Keratinocyte (primary cell): ENCODE measurements around the gene NBL1. TPM values are rescaled to one million over a fixed set of nuclear protein-coding genes. Genes with fewer than 3 reads are reported as not detected.

ENCODE experiments used
- DNase-seq: peaks from one replicate; pipeline ENCODE4 v3.0.0-alpha.2; 2011; ENCODE audit warnings: low read depth, missing footprints, low spot score
- FAIRE-seq: peaks from 2 replicates; lab custom pipeline; 2011; peaks lifted over from hg19 to GRCh38; lab: Jason Lieb, UNC
- H2AFZ ChIP-seq: 2 replicates; pipeline ENCODE4 v1.6.0; 2012; ENCODE audit warnings: low read length, control low read depth, inconsistent platforms; ENCODE audit not compliant: control insufficient read depth
- H3K27ac ChIP-seq: 2 replicates; pipeline ENCODE4 v1.5.1; 2011; ENCODE audit warnings: low read length; ENCODE audit not compliant: control insufficient read depth, insufficient read depth
- H3K27me3 ChIP-seq: 3 replicates; pipeline ENCODE4 v1.6.0; 2011; ENCODE audit warnings: low read length; ENCODE audit not compliant: control insufficient read depth, insufficient read depth; ENCODE audit errors: extremely low read depth
- H3K36me3 ChIP-seq, 2 experiments: 2 replicates in 1 of 2; 3 replicates in 1 of 2; pipeline ENCODE4 v1.5.1; 2011; ENCODE audit warnings: low read length in 2 of 2, mild to moderate bottlenecking in 1 of 2; ENCODE audit not compliant: control insufficient read depth in 2 of 2, insufficient read depth in 2 of 2; ENCODE audit errors: extremely low read depth in 1 of 2
- H3K4me1 ChIP-seq: 3 replicates; pipeline ENCODE4 v1.5.1; 2011; ENCODE audit warnings: low read length; ENCODE audit not compliant: control insufficient read depth, insufficient read depth; ENCODE audit errors: extremely low read depth
- H3K4me2 ChIP-seq: 3 replicates; pipeline ENCODE4 v1.6.0; 2011; ENCODE audit warnings: low read depth, low read length; ENCODE audit not compliant: control insufficient read depth, insufficient read depth; ENCODE audit errors: extremely low read depth
- H3K4me3 ChIP-seq, 3 experiments: fragments of 200-600 bp in 1 of 3; sonication (generic) in 1 of 3; 2 replicates in 2 of 3; 3 replicates in 1 of 3; pipeline ENCODE4 v1.5.1; 2011 to 2016; ENCODE audit warnings: low read length in 3 of 3, mild to moderate bottlenecking in 3 of 3, control low read depth in 2 of 3, inconsistent platforms in 1 of 3, low read depth in 1 of 3, mixed read lengths in 1 of 3, mixed run types in 1 of 3, moderate library complexity in 1 of 3; ENCODE audit not compliant: control insufficient read depth in 2 of 3, insufficient read depth in 2 of 3; ENCODE audit errors: extremely low read depth in 1 of 3
- H3K79me2 ChIP-seq: 2 replicates; pipeline ENCODE4 v1.6.0; 2012; ENCODE audit warnings: low read length; ENCODE audit not compliant: control insufficient read depth, insufficient read depth
- H3K9ac ChIP-seq: 3 replicates; pipeline ENCODE4 v1.6.0; 2011; ENCODE audit warnings: low read length; ENCODE audit not compliant: control insufficient read depth, insufficient read depth; ENCODE audit errors: extremely low read depth
- H3K9me1 ChIP-seq: 3 replicates; pipeline ENCODE4 v1.6.0; 2011; ENCODE audit warnings: low read length; ENCODE audit not compliant: control insufficient read depth, insufficient read depth; ENCODE audit errors: extremely low read depth
- H3K9me3 ChIP-seq: 2 replicates; pipeline ENCODE4 v1.5.1; 2012; ENCODE audit warnings: low read depth, low read length; ENCODE audit not compliant: control insufficient read depth
- H4K20me1 ChIP-seq: 3 replicates; pipeline ENCODE4 v1.6.0; 2011; ENCODE audit warnings: low read length; ENCODE audit not compliant: control insufficient read depth, insufficient read depth; ENCODE audit errors: extremely low read depth
- CTCF ChIP-seq, 3 experiments: IDR thresholded peaks in 1 of 3; conservative IDR thresholded peaks in 1 of 3; optimal IDR thresholded peaks in 1 of 3; 2 replicates in 2 of 3; 3 replicates in 1 of 3; pipeline versions ENCODE3 to v1.5.1; 2011; ENCODE audit warnings: low read length in 3 of 3, mild to moderate bottlenecking in 3 of 3, moderate library complexity in 2 of 3, control low read depth in 1 of 3, inconsistent platforms in 1 of 3; ENCODE audit not compliant: insufficient read depth in 2 of 3; ENCODE audit errors: extremely low read depth in 1 of 3
- EZH2 ChIP-seq: IDR thresholded peaks from one replicate; pipeline ENCODE4 v1.6.1; 2012; ENCODE audit warnings: inconsistent platforms, mild to moderate bottlenecking, low read length, moderate library complexity
- dilution Hi-C: fragments of 300-500 bp; cut with MboI; formaldehyde crosslinking; loops from one replicate; pipeline ENCODE4 v1.7.0; 2020; ENCODE audit warnings: low sequenced_read_pairs; ENCODE audit not compliant: extremely low pct_ligation_motif_present
- polyA plus RNA-seq, 5 experiments: library from polyadenylated mRNA; depleted of rRNA in 3 of 5; stranded (reverse) in 3 of 5; stranded (forward) in 1 of 5; unstranded in 1 of 5; fragments of >200 nt; gene quantifications; 1 replicate in 1 of 5; 2 replicates in 3 of 5; 3 replicates in 1 of 5; pipeline versions ENCODE4 v1.2.1 to v1.2.3, GENCODE V29; 2011 to 2012; ENCODE audit warnings: missing spikeins in 2 of 5, low read depth in 1 of 5, low replicate concordance in 1 of 5

The NBL1 gene
- polyA plus RNA-seq, 1 donor (not counting 4 experiments of a cell fraction or from before 2014, with no cell fraction given), result 74.5 TPM

GRCh38 chr1:19621274-19621950 is 22.7 kb upstream of the NBL1 start:
- H3K4me3 ChIP-seq, result no peak overlapping the region
- H4K20me1 ChIP-seq, result no peaks in the 10 kb centered on the region
- TF ChIP-seq EZH2, result no peak
- no peak for TF ChIP-seq CTCF (optimal IDR thresholded peaks at IDR 0.05 in 1 of 3, IDR thresholded peaks at IDR 0.05 in 1 of 3, conservative IDR thresholded peaks at IDR 0.05 in 1 of 3; ENCODE audit: extremely low read depth in 1 of 3, insufficient read depth in 2 of 3, low read length in 3 of 3)
- H3K4me2 ChIP-seq, result no peak overlapping the region
- H3K36me3 ChIP-seq, result peaks cover 12 to 25% of the 10 kb centered on the region in 2 experiments
- no peaks in the 10 kb centered on the region for H3K27me3 ChIP-seq
- H3K9me1 ChIP-seq, result no peaks in the 10 kb centered on the region
- no peak overlapping the region for H3K9ac ChIP-seq
- H3K9me3 ChIP-seq, result no peaks in the 10 kb centered on the region
- peaks cover 31% of the 10 kb centered on the region for H3K79me2 ChIP-seq
- dilution Hi-C loops, result no loop called here
- H3K4me1 ChIP-seq, result peaks cover 48% of the 10 kb centered on the region
- no peak overlapping the region for H2AFZ ChIP-seq
- H3K27ac ChIP-seq, result no peak overlapping the region
- DNase-seq, result no peak
- FAIRE-seq, result no peak

- Histone ChIP-seq H3K36me3 (peaks cover 18 to 29% of the 10 kb centered on the region in 2 experiments), H3K27me3 (no peaks in the 10 kb centered on the region), H3K4me3 (no peak overlapping the region), H3K9me1 (no peaks in the 10 kb centered on the region), H3K79me2 (peaks cover 30% of the 10 kb centered on the region), H3K4me2 (no peak overlapping the region), H4K20me1 (no peaks in the 10 kb centered on the region), H2AFZ (no peak overlapping the region), H3K27ac (no peak overlapping the region), H3K9me3 (no peaks in the 10 kb centered on the region), H3K4me1 (peaks cover 40% of the 10 kb centered on the region), H3K9ac (no peak overlapping the region)
- FAIRE-seq (no peak), DNase-seq (no peak)
- dilution Hi-C loops, result no loop called here
- no peak for TF ChIP-seq EZH2
Observed at GRCh38 chr1:19622204-19622603, 21.9 kb upstream of the NBL1 start.
